Measurements from ENCODE around the gene CCT3.

Gene CCT3

DNA sequence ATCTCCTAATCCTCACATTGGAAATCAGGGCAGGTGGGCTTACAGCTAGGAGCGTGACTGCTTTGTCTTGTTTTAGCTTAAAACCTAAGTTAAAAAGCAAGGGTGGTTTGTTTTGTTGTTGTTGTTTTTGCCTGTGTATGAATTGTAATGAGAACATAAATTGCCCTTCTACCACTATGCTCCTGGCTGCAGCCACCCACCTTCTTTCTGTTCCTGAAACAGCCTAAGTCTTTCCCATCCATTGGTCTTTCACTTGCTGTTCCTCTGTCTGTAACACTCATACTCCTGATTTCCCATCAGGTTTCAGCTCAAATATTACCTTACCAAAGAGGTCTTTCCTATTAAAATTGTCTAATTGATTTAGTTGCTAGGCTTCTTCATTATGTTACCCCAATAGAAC is 54.6 kb downstream of the CCT3 start:
- Histone ChIP-seq H3K27ac (ENCODE audit: low read length) (peak overlapping the region; percentile 83), H3K27me3 (ENCODE audit: insufficient read depth, low read length, poor library complexity) (no peaks in the 10 kb centered on the region), H3K79me2 (ENCODE audit: insufficient read depth, low read length) (peaks cover 62% of the 10 kb centered on the region), H3K4me2 (ENCODE audit: insufficient read depth, low read length) (peak overlapping the region; percentile 92), H3K9ac (ENCODE audit: low read depth, low read length) (peak overlapping the region; percentile 85), H3K36me3 (ENCODE audit: insufficient read depth, low read length) (peaks cover 34% of the 10 kb centered on the region), H3K4me1 (ENCODE audit: insufficient read depth, low read length) (peaks cover 37% of the 10 kb centered on the region), H3K9me3 (ENCODE audit: insufficient read depth, low read length, severe bottlenecking) (no peaks in the 10 kb centered on the region), H2AFZ (ENCODE audit: low read depth, low read length) (peak overlapping the region; percentile 93), H4K20me1 (ENCODE audit: insufficient read depth, low read length) (peaks cover 34% of the 10 kb centered on the region), H3K4me3 (ENCODE audit: low read depth in 1 of 2, low read length in 2 of 2) (peak overlapping the region; percentile 80 to 91)
- TF ChIP-seq EZH2 (IDR thresholded peaks at IDR 0.05; ENCODE audit: borderline replicate concordance, low read depth, low read length, severe bottlenecking) (no peak), CTCF (IDR thresholded peaks at IDR 0.05; ENCODE audit: borderline replicate concordance, extremely low read depth, low read length, poor library complexity, severe bottlenecking) (no peak)
- no peak for DNase-seq
- ATAC-seq (ENCODE audit: insufficient read depth, low read depth): no peak

DNA sequence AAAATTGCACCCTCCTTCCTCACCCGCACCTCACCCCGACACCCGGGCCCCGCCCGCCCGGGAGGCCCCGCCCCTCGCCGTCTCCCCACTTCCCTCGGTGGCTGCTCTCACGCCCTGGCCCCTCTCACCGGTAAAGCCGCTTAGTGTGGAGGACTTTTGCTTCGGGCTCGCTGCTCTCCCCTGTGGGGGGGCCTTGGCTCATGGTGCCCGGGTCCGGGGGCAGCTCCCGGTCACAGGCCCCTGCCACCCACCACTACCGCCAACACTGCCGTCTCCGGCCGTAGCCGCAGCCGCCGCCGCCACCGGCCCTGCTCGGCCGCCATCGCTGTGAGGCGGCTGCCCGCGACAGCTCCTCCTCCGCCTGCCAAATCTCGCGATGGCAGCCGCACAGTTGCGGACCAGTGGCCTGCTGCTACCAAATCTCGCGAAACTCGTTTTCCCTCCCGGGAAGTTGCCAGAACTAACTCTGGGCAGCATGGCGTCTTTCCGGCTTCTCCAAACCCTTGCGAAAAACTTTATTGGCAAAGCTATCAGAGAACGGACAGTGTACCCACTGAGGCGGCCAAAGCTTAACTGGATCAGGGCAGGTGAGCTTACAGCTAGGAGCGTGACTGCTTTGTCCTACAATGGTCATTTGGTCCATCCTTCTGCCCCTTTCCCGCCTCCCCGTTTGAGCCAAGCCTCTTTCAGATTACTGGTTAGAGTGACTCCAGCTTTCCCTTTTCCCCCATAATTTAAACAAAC is 55.4 kb downstream of the CCT3 start, which contains the start of gene SMG5:
SMG5 (minus strand) TSS at position 347 of the 744 bp plus-strand sequence; CDS start at position 202, 145 bp downstream.
- H3K4me1 ChIP-seq (ENCODE audit: insufficient read depth, low read length): peaks cover 37% of the 10 kb centered on the region
- H3K9ac ChIP-seq (ENCODE audit: low read depth, low read length): peak within 1 kb of the TSS; percentile 85
- TF ChIP-seq CTCF (IDR thresholded peaks at IDR 0.05; ENCODE audit: borderline replicate concordance, extremely low read depth, low read length, poor library complexity, severe bottlenecking): no peak
- no peak for TF ChIP-seq EZH2 (IDR thresholded peaks at IDR 0.05; ENCODE audit: borderline replicate concordance, low read depth, low read length, severe bottlenecking)
- H4K20me1 ChIP-seq (ENCODE audit: insufficient read depth, low read length): peaks cover 39% of the 10 kb centered on the region
- H3K9me3 ChIP-seq (ENCODE audit: insufficient read depth, low read length, severe bottlenecking): no peaks in the 10 kb centered on the region
- peak within 1 kb of the TSS; percentile 92 for H3K4me2 ChIP-seq (ENCODE audit: insufficient read depth, low read length)
- peaks cover 42% of the 10 kb centered on the region for H3K36me3 ChIP-seq (ENCODE audit: insufficient read depth, low read length)
- peak; percentile 95 for ATAC-seq (ENCODE audit: insufficient read depth, low read depth)
- H3K27me3 ChIP-seq (ENCODE audit: insufficient read depth, low read length, poor library complexity): no peaks in the 10 kb centered on the region
- H3K79me2 ChIP-seq (ENCODE audit: insufficient read depth, low read length): peaks cover 70% of the 10 kb centered on the region
- H3K27ac ChIP-seq (ENCODE audit: low read length): peak within 1 kb of the TSS; percentile 86
- DNase-seq: peak; percentile 97
- H2AFZ ChIP-seq (ENCODE audit: low read depth, low read length): peak within 1 kb of the TSS; percentile 93
- peak within 1 kb of the TSS; percentile 80 to 91 for H3K4me3 ChIP-seq (ENCODE audit: low read depth in 1 of 2, low read length in 2 of 2)

DNA sequence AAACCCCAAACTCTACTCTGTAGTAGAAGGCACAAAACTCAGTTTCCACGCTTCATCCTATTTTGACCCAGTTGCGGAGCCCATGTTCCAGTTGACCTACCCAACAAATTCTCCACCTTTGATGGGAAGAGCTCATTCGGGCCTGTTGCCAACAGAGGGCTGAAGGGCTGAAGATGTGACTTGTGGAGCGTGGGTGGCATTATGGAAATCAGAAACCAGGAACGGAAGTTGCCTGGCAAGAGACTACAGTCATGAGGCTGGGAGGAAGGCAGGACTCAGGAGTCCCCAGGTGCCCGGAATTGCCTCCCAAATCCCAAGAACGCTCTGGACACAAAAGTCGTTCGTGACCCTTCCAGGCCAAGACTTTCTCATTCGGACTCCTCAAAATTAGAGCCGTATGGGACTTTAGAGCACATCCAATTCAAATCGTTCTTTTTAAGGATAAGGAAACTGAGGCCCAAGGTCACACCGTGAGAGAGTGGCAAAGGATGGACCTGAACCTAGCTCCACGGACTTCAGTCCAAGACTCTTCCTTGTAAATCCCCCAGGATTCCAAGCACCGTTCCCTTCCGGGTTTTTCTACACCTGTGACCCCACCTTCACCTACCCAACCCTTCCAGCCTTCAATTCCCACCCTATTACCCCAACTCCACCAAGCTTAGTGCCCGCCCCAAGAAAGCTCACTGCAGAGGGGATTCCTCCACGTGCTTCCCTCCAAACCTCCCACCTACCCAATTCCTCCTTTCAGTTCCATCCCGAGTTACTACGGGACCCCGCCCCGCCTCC is 56.2 kb downstream of the CCT3 start:
- Histone ChIP-seq H3K27me3 (ENCODE audit: insufficient read depth, low read length, poor library complexity) (no peaks in the 10 kb centered on the region), H4K20me1 (ENCODE audit: insufficient read depth, low read length) (peaks cover 42% of the 10 kb centered on the region), H3K9me3 (ENCODE audit: insufficient read depth, low read length, severe bottlenecking) (no peaks in the 10 kb centered on the region), H3K4me3 (ENCODE audit: low read depth in 1 of 2, low read length in 2 of 2) (peak overlapping the region; percentile 80 to 91), H2AFZ (ENCODE audit: low read depth, low read length) (peak overlapping the region; percentile 64), H3K9ac (ENCODE audit: low read depth, low read length) (peak overlapping the region; percentile 85), H3K4me1 (ENCODE audit: insufficient read depth, low read length) (peaks cover 37% of the 10 kb centered on the region), H3K27ac (ENCODE audit: low read length) (peak overlapping the region; percentile 86), H3K36me3 (ENCODE audit: insufficient read depth, low read length) (peaks cover 50% of the 10 kb centered on the region), H3K4me2 (ENCODE audit: insufficient read depth, low read length) (peak overlapping the region; percentile 92), H3K79me2 (ENCODE audit: insufficient read depth, low read length) (peaks cover 70% of the 10 kb centered on the region)
- TF ChIP-seq EZH2 (IDR thresholded peaks at IDR 0.05; ENCODE audit: borderline replicate concordance, low read depth, low read length, severe bottlenecking) (no peak), CTCF (IDR thresholded peaks at IDR 0.05; ENCODE audit: borderline replicate concordance, extremely low read depth, low read length, poor library complexity, severe bottlenecking) (no peak)
- ATAC-seq (ENCODE audit: insufficient read depth, low read depth) (no peak), DNase-seq (peak; percentile 24)

Data from DND-41 (cell line).